Adrenal gland (tissue), 5 donors: ENCODE measurements around the gene OR8D1.

Experiments
- CTCF ChIP-seq, 6 experiments: fragments of 450-650 bp in 4 of 6; fragments of 200-600 bp in 2 of 6; sonication (generic) in 1 of 6; IDR thresholded peaks; 1 replicate in 5 of 6; 2 replicates in 1 of 6; pipeline versions ENCODE4 v1.5.1 to v1.8.0; 2016 to 2021; ENCODE audit warnings: antibody characterized with exemption in 6 of 6, mild to moderate bottlenecking in 2 of 6, moderate library complexity in 1 of 6
- POLR2A ChIP-seq, 2 donors: fragments of 450-650 bp; IDR thresholded peaks; one replicate each; pipeline ENCODE4 v1.6.1; 2017; ENCODE audit warnings: antibody characterized with exemption in 2 of 2, mild to moderate bottlenecking in 2 of 2, moderate library complexity in 1 of 2
- donor health status: DM: no; HTN: no; CAD: no.

- TF ChIP-seq CTCF (IDR thresholded peaks at IDR 0.05), result no peak
- no peak for TF ChIP-seq POLR2A (IDR thresholded peaks at IDR 0.05)
Observed at GRCh38 chr11:124294687-124295086, 19.1 kb downstream of the OR8D1 start.
